ENCODE results near the gene AHR. TPM values are rescaled to one million over a fixed set of nuclear protein-coding genes. Genes with fewer than 3 reads are reported as not detected.

AHR gene
- total RNA-seq, 1 donor: 35.4 TPM

- peak; percentile 33 for DNase-seq (ENCODE audit: low read depth)
- H3K4me3 ChIP-seq (ENCODE audit: low read depth, low read length): no peak overlapping the region
- TF ChIP-seq, protein P1, sequence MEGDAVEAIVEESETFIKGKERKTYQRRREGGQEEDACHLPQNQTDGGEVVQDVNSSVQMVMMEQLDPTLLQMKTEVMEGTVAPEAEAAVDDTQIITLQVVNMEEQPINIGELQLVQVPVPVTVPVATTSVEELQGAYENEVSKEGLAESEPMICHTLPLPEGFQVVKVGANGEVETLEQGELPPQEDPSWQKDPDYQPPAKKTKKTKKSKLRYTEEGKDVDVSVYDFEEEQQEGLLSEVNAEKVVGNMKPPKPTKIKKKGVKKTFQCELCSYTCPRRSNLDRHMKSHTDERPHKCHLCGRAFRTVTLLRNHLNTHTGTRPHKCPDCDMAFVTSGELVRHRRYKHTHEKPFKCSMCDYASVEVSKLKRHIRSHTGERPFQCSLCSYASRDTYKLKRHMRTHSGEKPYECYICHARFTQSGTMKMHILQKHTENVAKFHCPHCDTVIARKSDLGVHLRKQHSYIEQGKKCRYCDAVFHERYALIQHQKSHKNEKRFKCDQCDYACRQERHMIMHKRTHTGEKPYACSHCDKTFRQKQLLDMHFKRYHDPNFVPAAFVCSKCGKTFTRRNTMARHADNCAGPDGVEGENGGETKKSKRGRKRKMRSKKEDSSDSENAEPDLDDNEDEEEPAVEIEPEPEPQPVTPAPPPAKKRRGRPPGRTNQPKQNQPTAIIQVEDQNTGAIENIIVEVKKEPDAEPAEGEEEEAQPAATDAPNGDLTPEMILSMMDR (IDR thresholded peaks at IDR 0.05; ENCODE audit: insufficient read depth, low read depth, low read length): no peak
Observed at GRCh38 chr7:17329440-17329839, 31.0 kb downstream of the AHR start.

GRCh38 chr7:17331891-17332501, 33.5 kb downstream of the AHR start:
- no peak for DNase-seq (ENCODE audit: low read depth)
- TF ChIP-seq, protein P1 (IDR thresholded peaks at IDR 0.05; ENCODE audit: insufficient read depth, low read depth, low read length): no peak
- no peak overlapping the region for H3K4me3 ChIP-seq (ENCODE audit: low read depth, low read length)

DNA sequence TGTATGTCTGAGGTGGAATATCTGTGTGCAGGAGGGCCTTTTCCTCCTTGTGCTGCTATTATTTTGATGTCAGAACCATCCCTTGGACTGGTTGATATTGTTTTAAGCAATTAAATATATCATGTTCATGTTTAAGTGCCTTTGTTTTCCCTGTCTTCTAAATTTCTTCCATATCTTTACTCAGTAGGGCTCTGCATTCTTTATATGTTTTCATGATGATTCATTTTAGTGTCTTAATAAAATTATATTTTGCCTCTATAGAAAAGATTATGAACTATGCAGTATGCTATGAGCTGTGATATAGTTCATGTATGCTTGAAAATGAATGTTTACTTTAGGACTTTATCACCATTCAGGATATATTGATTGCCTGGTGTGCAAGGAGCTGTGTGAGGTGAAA, 34.8 kb downstream of the AHR start:
- TF ChIP-seq, protein P1 (IDR thresholded peaks at IDR 0.05; ENCODE audit: insufficient read depth, low read depth, low read length): no peak
- DNase-seq (ENCODE audit: low read depth): no peak
- no peak overlapping the region for H3K4me3 ChIP-seq (ENCODE audit: low read depth, low read length)

GRCh38 chr7:17336168-17336567, 37.7 kb downstream of the AHR start:
- DNase-seq (ENCODE audit: low read depth): no peak
- no peak overlapping the region for H3K4me3 ChIP-seq (ENCODE audit: low read depth, low read length)
- TF ChIP-seq, protein P1 (IDR thresholded peaks at IDR 0.05; ENCODE audit: insufficient read depth, low read depth, low read length): no peak

GRCh38 chr7:17339139-17339538, 40.7 kb downstream of the AHR start:
- TF ChIP-seq, protein P1 (IDR thresholded peaks at IDR 0.05; ENCODE audit: insufficient read depth, low read depth, low read length): no peak
- no peak overlapping the region for H3K4me3 ChIP-seq (ENCODE audit: low read depth, low read length)
- no peak for DNase-seq (ENCODE audit: low read depth)

DNA sequence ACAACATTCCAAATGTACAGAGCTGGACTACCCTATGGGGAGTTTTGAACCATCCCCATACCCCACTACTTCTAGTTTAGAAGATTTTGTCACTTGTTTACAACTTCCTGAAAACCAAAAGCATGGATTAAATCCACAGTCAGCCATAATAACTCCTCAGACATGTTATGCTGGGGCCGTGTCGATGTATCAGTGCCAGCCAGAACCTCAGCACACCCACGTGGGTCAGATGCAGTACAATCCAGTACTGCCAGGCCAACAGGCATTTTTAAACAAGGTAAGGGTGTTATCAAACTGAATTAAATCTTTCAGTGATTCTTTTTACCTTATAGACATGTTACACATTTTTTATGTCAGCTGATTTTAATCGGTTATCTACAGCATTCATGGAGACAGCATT, 41.5 kb downstream of the AHR start:
- no peak overlapping the region for H3K4me3 ChIP-seq (ENCODE audit: low read depth, low read length)
- TF ChIP-seq, protein P1 (IDR thresholded peaks at IDR 0.05; ENCODE audit: insufficient read depth, low read depth, low read length): no peak
- DNase-seq (ENCODE audit: low read depth): no peak

GRCh38 chr7:17340655-17341054, 42.2 kb downstream of the AHR start:
- no peak overlapping the region for H3K4me3 ChIP-seq (ENCODE audit: low read depth, low read length)
- no peak for DNase-seq (ENCODE audit: low read depth)
- TF ChIP-seq, protein P1 (IDR thresholded peaks at IDR 0.05; ENCODE audit: insufficient read depth, low read depth, low read length): no peak

All from fibroblast of villous mesenchyme (primary cell).